ENCODE measurements around the gene TULP4.
"Not testable (repeated sequence)": the region's sequence is repeated elsewhere in the genome, so short reads cannot be mapped to it uniquely, and the experiment has no call there.

TULP4 gene

DNA sequence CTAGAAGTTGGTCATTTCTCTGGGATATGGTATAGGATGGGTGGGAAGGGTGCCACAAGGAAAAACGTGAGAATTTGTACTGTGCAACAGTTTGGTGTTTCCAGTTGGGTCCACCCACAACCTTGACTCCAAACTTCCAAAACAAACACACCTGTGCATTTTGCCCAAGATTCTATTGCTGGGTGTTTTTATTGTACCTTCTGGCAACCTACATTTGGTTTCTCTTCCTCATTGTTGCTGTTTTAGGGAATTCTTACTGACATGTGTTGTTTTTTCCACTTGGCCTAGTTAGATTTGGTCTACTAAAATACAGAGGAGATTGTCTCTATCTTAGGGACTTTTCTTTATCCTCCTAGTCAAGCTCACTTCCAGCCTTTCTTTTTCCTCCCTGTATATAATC is 16.7 kb downstream of the TULP4 start:
- DNase-seq: no peak

DNA sequence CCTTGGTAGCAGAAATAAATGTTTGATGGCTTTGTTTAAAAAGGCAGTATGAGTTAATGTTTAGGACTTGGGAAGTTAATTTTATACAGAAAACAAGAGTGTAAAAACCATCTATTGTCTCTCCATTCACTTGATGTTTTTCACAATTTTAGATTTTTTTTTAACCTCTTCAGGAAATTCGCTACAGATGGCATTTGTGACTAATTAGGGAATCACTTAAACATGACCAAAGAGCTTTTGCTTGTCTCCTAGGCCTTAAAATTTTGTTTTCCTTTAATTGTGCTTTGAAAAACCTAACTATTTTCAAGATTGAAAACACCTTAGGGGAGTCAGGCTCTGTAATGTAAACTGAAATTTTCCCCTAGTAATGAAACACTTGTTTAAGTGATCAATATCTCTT is 17.3 kb downstream of the TULP4 start:
- DNase-seq: no peak

DNA sequence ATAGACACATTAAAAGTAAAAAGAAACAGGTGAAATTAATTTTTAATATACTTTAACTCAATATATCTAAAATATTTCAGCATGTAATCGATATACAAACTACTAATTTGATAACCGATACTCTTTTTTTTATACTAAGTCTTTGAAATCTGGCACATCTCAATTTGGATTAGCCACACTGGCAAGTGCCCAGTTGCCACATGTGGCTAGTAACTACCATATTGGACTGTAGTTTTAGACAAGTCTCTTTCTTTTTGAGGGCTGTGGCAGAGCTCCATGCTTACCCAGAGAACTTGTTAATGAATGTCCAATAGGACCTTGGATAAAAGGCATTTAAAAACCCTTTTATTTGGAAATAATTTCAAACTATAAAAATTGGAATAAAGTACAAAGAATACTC is 17.8 kb downstream of the TULP4 start:
- no peak for DNase-seq

DNA sequence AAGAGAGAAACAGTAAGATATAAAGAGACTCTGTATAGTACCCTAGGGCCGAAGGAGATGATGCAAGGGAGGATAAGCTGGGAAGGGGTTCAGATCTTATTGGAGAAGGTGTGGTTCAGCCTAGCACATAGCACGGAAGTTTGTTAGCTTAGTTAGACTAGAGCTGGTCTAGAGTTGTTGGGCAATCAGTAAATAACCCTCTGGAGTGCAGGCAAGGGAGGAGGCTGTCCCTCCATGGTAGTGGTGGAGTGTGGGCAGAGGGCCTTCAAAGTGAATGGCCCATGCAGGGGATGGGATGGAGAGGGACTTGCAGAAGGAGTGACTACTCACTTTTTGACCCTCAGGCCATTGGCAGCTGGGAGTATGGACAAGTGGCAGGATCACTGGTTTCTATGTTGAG is 20.0 kb downstream of the TULP4 start:
- no peak for DNase-seq

DNA sequence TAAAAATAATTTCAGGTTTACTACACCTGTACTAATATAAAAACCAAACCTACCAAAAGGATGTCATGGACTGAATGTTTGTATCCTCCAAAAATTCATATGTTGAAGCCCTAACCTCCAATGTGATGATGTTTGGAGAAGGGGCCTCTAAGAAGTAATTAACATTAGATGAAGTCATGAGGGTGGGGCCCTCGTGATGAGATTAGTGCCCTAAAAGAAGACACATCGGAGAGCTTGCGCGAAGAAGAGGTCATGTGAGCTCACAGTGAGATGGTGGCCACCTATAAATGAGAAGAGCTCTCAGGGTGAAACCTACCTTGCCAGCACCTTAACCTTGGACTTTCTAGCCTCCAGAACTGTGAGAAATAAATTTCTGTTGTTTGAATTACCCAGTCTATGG is 20.8 kb downstream of the TULP4 start:
- no peak for DNase-seq

- no peak for DNase-seq
These were observed 22.3 kb downstream of the TULP4 start for GRCh38 chr6:158334534-158334933.

DNA sequence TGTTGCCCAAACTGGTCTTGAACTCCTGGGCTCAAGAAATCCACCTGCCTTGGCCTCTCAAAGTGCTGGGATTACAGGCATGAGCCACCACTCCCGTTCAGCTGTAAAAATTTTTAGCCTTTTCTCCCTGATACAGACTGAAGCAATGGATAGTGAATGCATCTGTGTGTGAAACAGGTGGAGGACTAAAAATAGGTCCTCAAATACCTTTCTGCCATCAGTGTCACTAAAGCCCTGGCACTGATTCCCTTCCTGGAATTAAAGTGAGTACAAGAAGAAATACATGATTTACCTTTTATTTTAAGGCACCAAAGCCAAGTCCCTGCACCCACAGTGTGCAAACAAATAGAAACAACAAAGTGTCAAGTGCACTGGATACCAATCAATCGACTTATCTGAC is 25.1 kb downstream of the TULP4 start:
- no peak for DNase-seq

DNA sequence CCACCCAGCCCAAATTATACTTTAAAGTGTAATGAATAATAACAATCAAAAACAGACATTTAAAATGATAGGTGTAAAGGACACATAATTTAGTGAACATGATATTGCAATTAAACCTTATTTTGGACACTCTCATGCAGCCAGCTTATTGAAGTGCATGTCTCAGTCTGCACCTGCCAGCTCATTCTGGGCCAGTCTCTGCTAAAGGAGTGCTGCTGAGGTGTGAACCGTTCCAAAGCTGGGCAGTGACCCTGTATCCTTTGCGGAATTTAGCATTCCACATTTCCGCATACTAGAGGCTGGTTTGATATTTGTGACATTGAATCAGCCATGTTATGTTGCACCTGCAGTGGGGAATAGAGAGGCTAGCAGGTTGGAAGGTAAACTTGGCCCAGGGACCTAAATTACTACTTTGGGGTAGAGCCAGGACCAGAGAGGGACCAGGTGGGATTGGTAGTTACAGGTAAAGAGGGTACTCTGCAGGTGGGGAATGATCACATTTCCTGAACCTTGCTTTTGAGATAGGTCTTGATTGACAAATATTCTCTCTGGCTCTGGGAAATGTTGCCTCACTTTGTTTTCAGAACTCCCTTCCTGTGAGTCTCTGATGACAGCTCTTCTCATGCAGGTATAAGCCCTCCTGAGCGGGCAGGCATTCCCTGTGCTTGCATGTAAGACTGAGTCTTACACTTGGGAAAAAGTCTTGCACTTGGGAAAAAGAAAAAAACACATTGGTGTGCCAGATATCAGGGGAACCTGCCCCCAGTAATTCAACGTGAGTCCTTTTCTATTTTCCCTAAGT is 26.2 kb downstream of the TULP4 start:
- no peak for DNase-seq

DNA sequence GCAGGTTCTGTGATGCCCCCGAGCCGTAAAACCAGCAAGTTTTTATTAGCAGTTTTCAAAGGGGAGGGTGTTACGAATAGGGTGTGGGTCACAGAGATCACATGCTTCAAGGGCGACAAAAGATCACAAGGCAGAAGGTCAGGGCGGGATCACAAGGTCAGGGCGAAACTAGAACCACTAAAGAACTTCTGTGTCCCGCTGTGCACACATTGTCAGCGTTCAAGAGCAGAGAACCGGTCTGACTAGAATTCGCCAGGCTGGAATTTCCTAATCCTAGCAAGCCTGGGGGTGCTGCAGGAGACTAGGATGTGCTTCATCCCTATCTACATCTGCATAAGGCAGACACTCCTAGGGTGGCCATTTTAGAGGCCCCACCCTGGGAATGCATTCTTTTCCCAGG is 26.9 kb downstream of the TULP4 start:
- DNase-seq: not testable (repeated sequence)

DNA sequence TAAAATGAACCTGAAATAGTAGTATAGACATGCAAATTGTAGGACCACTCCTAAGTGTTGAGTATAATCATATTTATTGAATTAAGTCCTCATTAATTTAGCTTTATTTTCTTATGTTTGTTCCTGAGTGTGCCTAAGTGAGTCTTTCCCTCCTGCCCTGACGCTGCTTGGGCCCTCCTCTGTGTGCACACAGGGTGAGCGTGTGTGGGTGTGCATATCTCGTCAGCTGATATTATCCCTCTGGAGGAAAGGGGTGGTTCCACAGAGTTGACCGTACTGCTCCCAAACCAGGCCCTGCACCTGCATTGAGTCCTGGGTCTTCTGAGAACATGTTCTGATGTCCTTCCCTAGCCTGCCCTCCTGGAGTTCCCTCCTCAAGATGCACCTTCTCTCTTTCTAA is 28.0 kb downstream of the TULP4 start:
- DNase-seq: no peak

- peak; percentile 30 for DNase-seq
These were observed 32.3 kb downstream of the TULP4 start for GRCh38 chr6:158344534-158344933.

GRCh38 chr6:158345444-158345843 is 33.2 kb downstream of the TULP4 start:
- not testable (repeated sequence) for DNase-seq

- DNase-seq: no peak
These were observed 35.1 kb downstream of the TULP4 start for GRCh38 chr6:158347335-158347734.

DNA sequence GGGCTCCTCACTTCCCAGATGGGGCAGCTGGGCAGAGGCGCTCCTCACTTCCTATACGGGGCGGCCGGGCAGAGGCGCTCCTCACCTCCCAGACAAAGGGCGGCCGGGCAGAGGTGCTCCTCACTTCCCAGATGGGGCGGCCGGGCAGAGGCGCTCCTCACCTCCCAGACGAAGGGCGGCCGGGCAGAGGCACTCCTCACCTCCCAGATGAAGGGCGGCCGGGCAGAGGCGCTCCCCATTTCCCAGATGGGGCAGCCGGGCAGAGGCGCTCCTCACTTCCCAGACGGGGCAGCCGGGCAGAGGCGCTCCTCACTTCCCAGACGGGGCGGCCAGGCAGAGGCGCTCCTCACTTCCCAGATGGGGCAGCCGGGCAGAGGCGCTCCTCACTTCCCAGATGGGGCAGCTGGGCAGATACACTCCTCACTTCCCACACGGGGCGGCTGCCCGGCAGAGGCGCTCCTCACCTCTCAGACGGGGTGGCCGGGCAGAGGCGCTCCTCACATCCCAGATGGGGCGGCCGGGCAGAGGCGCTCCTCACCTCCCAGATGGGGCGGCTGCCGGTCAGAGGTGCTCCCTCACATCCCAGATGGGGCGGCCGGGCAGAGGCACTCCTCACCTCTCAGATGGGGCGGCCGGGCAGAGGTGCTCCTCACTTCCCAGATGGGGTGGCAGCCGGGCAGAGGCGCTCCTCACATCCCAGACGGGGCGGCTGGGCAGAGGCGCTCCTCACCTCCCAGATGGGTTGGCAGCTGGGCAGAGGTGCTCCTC is 36.7 kb downstream of the TULP4 start:
- DNase-seq: not testable (repeated sequence)

DNA sequence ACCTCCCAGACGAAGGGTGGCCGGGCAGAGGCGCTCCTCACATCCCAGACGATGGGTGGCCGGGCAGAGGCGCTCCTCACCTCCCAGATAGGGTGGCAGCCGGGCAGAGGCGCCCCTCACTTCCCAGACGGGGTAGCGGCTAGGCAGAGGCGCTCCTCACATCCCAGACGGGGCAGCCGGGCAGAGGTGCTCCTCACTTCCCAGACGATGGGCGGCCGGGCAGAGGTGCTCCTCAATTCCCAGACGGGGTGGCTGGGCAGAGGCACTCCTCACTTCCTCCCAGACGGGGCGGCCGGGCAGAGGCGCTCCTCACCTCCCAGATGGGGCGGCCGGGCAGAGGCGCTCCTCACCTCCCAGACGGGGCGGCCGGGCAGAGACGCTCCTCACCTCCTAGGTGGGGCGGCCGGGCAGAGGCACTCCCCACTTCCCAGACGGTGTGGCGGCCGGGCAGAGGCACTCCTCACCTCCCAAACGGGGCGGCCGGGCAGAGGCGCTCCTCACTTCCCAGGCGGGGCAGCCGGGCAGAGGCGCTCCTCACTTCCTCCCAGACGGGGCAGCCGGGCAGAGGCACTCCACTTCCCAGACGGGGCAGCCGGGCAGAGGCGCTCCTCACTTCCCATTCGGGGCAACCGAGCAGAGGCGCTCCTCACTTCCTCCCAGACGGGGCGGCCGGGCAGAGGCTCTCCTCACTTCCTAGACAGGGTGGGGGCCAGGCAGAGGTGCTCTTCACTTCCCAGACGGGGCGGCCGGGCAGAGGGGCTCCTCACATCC is 37.4 kb downstream of the TULP4 start:
- not testable (repeated sequence) for DNase-seq

- DNase-seq: not testable (repeated sequence)
These were observed 38.5 kb downstream of the TULP4 start for GRCh38 chr6:158350731-158351130.

DNA sequence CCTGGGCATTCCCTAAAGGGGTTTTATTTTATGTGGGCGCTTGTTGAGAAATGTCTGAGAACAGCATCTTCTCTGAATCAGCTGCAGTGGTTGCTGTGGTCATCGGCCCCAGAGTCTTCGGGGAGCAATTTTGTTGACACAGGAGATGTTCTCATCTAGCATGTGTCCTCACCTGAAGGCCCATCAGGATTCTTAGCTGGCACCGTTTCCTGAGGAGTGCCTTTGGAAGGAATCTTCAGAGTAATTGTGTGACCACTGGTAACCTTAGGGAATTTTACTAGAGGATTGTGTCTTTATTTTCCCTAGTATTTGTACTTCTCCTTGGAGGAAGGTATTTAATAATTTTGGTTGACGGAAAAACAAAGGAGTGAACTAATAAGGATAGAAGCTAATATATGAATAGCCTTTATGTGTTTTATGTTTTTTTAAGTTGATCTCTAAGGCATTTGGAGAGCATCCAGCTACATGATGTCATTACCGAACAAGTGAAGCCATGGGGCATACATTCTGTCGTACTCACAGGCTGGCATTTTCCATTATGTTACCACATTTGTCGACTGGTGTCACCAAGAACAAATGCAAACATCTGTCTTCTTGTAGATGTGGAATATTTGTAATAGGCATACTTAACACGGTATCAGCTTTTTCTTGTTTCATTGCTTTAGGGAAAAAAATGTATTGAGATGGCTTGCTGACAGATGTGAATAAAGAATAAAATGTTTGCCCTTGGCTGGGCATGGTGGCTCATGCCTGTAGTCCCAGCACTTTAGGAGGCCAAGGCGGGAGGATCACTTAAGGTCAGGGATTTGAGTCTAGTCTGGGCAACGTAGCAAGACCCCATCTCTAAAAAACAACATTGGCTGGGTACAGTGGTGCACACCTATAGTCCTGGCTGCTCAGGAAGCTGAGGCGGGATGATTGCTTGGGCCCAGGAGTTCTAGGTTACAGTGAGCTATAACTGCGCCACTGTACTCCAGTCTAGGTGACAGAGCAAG is 41.9 kb downstream of the TULP4 start:
- DNase-seq: no peak

DNA sequence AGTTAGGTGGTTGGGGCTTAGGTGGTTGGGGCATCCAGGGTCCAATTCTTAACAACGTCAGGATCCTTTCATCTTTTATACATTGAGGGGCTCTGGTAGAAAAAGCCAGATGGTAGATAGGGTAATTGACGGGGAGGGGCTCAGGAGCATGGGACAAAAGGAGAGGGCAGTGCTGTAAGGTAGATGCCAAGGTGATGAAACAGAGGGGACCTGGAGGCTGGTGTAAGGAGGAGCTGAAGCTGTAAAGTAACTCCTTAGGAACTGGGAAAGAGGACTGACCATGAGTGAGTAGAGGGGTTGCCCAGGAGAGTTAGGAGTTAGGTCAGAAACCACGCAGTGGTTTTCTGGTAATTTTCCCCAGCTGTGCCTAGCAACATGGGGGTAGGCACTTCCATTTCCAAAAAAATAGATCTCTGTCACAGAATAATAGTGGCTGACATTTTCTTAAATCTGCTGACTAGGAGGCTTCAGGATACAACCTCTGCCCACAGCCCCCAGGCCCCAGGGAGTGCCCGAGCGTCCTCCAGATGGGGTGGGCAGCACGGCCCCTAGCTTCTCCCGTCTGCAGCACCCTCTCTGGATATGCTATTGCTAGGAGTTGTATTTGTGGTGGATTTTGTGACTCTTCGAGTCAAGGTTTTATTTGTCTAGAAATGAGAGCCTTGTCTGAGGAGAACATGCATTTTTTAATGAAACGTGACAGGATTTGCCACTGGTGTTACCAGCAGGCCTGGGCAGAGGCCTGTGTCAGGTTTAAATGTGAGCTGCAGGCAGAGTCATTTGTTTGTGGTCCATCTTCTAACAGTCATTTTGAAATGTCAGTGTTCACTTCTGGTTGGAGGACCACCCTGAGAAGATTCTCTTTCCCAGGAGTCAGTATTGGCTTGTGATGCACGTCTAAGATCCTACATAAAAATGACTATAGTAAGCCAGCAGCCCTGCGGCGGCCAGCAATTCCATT is 44.6 kb downstream of the TULP4 start:
- DNase-seq: no peak

GRCh38 chr6:158357570-158358216 is 45.4 kb downstream of the TULP4 start:
- DNase-seq: peak; percentile 43

DNA sequence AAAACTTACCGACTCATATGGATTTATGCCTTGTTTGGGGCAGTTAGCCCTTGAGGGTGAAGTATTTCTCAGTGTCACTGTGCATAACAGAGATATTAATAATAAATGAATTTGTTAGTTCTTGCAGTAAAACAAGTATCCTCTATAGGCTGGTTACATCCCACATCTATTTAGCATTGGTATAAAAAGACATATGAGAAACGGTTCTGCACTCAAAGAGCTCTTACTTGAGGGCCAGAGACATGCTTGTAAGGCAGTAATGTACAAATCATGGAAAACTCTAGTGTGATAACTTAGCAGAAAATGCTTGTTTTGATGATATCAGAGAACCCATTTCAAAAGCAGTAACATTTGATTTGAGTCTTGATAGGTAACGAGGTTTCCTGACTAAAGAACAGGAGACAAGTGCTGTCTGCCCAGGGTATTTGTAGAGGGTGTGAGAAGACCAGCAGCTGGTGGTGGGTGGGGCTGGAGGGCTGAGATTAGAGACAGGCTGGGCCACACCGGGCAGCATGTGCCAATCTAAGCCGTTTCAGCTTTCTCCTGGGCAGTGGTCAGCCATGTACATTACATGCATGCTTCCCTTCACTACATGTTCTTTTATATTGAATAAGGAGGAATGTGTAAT is 46.3 kb downstream of the TULP4 start:
- DNase-seq: no peak
